Islet precursor cell (in vitro differentiated cells): ENCODE measurements around the gene CSH2.
"Not testable (repeated sequence)": the region's sequence is repeated elsewhere in the genome, so short reads cannot be mapped to it uniquely, and the experiment has no call there.

ENCODE experiments used
- DNase-seq: peaks from one replicate; pipeline ENCODE4 v3.0.0-alpha.2; 2018

CSH2 gene

DNA sequence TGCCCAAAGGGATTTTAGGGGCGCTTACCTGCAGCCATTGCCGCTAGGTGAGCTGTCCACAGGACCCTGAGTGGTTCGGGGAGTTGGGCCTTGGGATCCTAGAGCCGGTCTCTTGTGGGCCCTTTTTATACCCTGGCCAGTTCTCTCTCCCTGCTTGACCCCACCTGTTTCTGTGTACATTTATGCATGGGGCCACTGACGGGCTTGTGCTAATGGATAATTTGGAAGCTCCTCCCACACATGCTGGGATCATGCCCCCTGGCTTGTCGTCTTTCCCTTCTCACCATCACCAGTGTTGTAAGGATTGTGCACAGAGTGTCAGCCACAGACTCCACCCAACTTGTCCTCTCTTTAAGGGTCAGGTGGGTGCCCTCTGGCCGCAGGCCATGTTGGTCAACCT is at the start of gene CSH2:
Gene CSH2 (minus strand): TSS at position 101 of the 400 bp plus-strand sequence. CDS start 63 bp downstream, at position 38.
- not testable (repeated sequence) for DNase-seq

DNA sequence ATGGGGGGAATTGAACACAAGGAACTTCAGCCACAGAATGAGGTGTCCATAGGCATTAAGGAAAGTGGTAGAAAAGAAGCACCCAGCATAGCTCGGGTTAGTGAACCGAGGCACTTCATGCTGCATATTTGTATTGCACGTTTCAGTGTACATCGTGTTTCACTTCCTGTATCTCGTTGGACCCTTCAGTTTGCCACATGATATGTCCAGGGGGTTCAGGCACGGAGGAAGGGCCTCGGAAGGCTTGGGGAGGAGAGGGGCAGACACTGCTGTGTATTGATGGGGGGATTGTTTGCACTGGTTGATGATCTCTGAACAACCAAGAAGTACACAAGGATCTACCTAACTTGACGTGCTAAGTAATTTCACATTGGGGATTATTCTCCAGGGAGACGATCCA is 48.9 kb upstream of the CSH2 start:
- DNase-seq = not testable (repeated sequence)

DNA sequence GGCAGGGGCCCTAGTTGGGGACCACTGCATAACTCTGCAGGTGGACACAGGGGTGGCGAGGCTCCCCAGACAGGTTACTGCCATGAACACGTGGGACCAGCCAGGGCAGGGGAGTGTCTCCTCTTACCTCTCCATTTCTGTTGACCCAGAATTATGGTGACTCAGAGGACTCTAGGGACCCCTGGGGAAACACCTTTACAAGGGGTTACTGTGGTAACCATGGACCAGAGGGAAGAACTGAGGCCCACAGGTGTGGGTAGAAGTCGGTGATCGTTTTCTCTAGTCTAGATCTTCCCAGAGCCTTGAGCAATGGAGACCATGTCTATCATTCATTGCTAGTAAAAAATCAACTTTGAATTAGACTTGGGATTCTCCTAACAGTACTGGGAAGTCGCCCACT is 47.3 kb upstream of the CSH2 start:
- not testable (repeated sequence) for DNase-seq

DNA sequence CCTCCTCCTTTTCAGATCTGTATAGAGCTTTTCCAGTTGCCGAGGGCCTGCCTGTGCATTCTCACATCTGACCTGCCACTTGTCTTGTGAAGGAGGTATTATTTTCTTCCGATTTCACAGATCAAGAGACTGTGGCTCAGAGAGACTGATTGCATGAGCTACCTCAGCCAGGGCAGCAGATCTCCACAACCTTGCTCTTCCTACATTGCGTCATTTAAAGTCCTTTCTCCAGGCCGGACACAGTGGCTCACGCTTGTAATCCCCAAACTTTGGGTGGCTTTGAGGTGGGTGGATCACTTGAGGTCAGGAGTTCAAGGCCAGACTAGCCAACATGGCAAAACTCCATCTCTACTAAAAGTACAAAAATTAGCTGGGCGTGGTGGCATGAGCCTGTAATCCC is 46.6 kb upstream of the CSH2 start:
- DNase-seq = not testable (repeated sequence)

DNA sequence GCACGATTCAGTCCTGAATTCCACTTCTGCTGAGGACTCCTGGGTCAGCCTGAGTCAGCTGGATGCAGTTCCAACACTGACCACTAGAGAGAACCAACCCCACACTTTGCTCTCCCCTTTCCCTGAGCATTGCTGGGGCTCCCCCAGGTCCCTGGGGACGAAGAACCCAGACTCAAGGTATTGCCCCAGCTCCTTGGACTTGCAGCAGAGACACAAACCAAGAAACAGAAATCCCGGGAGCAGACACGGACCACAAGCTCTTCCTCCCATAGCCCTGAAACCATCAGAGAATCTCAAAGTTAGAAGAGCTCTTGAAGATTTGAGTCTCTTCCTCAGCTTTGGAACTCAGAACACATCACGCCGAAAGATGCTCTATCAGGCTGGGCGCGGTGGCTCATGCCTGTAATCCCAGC is 45.8 kb upstream of the CSH2 start:
- no peak for DNase-seq

DNA sequence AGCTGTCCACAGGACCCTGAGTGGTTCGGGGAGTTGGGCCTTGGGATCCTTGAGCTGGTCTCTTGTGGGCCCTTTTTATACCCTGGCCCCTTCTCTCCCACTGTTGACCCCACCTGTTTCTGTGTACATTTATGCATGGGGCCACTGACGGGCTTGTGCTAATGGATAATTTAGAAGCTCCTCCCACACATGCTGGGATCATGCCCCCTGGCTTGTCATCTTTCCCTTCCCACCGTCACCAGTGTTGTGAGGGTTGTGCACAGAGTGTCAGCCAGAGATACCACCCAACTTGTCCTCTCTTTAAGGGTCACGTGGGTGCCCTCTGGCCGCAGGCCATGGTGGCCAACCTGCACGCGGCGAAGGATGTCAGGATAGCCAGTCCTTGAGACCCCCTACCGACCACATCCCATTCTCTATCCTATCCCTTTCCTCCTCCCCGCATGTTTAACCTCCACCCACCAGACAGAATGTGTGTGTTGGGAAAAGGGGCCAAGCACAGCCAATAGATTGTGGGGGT is 45.4 kb upstream of the CSH2 start, which contains the start of gene GH1:
Gene GH1 (minus strand): TSS at position 51 of the 517 bp plus-strand sequence. CDS start 63 bp downstream, outside the sequence.
- DNase-seq = not testable (repeated sequence)

DNA sequence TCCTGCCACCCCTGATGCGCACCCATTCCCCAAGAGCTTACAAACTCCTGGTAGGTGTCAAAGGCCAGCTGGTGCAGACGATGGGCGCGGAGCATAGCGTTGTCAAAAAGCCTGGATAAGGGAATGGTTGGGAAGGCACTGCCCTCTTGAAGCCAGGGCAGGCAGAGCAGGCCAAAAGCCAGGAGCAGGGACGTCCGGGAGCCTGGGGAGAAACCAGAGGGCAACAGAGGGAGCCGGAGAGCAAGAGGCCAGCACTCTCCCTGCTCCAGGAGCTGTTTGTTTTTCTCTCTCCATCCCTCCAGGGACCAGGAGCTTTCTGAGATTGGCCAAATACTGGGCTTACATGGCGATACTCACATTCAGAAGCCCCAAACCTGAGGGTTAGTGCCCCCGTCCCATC is 44.8 kb upstream of the CSH2 start:
- DNase-seq = peak; percentile 83

DNA sequence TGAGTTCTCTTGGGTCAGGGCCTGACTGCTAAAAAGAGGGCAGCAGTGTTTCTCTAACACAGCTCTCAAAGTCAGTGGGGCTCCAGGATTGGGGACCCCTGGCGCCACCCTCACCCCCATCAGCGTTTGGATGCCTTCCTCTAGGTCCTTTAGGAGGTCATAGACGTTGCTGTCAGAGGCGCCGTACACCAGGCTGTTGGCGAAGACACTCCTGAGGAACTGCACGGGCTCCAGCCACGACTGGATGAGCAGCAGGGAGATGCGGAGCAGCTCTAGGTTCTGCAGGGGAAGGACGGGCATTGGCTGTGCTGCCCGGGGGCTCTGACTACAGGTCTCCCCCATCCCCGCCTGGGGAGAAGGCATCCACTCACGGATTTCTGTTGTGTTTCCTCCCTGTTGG is 44.2 kb upstream of the CSH2 start:
- peak; percentile 52 for DNase-seq

DNA sequence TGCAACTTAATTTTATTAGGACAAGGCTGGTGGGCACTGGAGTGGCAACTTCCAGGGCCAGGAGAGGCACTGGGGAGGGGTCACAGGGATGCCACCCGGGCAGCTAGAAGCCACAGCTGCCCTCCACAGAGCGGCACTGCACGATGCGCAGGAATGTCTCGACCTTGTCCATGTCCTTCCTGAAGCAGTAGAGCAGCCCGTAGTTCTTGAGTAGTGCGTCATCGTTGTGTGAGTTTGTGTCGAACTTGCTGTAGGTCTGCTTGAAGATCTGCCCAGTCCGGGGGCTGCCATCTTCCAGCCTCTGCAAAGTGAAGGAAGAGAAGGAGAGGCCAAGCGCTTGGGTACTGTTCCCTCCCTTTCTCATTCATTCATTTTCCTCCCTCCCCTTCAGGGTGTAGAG is 43.7 kb upstream of the CSH2 start:
- DNase-seq = peak; percentile 41

DNA sequence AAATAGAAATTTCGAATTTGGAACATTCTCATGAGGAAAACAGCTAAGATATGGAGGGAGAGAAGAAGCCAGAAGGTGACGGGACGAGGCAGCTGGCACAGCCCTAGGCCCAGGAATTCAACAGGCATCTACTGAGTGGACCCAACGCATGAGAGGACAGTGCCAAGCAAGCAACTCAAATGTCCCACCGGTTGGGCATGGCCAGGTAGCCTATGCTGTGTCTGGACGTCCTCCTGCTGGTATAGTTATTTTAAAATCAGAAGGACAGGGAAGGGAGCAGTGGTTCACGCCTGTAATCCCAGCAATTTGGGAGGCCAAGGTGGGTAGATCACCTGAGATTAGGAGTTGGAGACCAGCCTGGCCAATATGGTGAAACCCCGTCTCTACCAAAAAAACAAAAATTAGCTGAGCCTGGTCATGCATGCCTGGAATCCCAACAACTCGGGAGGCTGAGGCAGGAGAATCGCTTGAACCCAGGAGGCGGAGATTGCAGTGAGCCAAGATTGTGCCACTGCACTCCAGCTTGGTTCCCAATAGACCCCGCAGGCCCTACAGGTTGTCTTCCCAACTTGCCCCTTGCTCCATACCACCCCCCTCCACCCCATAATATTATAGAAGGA is 43.2 kb upstream of the CSH2 start:
- peak; percentile 36 for DNase-seq

DNA sequence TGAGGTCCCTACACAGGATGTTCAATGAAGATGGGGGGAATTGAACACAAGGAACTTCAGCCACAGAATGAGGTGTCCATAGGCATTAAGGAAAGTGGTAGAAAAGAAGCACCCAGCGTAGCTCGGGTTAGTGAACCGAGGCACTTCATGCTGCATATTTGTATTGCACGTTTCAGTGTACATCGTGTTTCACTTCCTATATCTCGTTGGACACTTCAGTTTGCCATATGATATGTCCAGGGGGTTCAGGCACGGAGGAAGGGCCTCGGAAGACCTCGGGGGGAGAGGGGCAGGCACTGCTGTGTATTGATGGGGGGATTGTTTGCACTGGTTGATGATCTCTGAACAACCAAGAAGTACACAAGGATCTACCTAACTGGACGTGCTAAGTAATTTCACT is 42.3 kb upstream of the CSH2 start:
- not testable (repeated sequence) for DNase-seq

DNA sequence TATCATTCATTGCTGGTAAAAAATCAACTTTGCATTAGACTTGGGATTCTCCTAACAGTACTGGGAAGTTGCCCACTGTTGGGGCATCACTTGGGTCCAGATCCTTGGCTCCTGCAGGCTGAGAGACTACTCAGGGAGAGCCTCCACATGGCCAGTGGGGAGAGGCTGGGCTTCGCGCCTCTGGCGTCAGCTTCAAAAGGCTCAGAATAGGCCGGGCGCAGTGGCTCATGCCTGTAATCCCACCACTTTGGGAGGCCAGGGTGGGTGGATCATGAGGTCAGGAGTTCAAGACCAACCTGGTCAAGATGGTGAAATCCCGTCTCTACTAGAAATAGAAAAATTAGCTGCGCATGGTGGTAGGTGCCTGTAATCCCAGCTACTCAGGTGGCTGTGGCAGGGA is 41.0 kb upstream of the CSH2 start:
- DNase-seq = peak; percentile 46

DNA sequence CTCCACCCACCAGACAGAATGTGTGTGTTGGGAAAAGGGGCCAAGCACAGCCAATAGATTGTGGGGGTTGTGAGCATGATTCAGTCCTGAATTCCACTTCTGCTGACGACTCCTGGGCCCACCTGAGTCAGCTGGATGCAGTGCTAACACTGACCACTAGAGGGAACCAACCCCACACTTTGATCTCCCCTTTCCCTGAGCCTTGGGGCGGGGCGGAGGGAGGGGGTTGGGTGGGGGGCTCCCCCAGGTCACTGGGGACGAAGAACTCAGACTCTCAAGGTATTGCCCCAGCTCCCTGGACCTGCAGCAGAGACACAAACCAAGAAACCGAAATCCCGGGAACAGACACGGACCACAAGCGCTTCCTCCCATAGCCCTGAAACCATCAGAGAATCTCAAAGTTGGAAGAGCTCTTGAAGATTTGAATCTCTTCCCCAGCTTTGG is 38.2 kb upstream of the CSH2 start:
- peak; percentile 77 for DNase-seq

DNA sequence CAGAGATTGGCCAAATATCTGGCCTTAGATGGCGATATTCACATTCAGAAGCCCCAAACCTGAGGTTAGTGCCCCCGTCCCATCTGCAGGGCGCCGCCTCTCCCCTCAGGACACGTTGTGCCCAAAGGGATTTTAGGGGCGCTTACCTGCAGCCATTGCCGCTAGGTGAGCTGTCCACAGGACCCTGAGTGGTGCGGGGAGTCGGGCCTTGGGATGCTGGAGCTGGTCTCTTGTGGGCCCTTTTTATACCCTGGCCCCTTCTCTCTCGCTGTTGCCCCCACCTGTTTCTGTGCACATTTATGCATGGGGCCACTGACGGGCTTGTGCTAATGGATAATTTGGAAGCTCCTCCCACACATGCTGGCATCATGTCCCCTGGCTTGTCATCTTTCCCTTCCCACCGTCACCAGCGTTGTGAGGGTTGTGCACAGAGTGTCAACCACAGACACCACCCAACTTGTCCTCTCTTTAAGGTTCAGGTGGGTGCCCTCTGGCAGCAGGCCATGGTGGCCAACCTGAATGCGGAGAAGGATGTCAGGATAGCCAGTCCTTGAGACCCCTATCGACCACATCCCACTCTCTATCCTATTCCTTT is 37.7 kb upstream of the CSH2 start, which contains the start of gene CSHL1:
Gene CSHL1 (minus strand): TSS at position 218 of the 595 bp plus-strand sequence. CDS start 62 bp downstream, at position 156.
- DNase-seq = peak; percentile 43

DNA sequence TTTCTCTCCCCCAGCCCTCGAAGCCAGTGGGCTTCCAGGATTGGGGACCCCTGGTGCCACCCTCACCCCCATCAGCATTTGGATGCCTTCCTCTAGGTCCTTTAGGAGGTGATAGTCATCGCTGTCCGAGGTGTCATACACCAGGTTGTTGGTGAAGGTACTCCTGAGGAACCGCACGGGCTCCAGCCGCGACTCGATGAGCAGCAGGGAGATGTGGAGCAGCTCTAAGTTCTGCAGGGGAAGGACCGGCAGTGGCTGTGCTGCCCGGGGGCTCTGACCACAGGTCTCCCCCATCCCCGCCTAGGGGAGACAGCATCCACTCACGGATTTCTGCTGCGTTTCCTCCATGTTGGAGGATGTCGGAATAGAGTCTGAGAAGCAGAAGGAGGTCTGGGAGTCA is 36.6 kb upstream of the CSH2 start:
- DNase-seq = peak; percentile 48

DNA sequence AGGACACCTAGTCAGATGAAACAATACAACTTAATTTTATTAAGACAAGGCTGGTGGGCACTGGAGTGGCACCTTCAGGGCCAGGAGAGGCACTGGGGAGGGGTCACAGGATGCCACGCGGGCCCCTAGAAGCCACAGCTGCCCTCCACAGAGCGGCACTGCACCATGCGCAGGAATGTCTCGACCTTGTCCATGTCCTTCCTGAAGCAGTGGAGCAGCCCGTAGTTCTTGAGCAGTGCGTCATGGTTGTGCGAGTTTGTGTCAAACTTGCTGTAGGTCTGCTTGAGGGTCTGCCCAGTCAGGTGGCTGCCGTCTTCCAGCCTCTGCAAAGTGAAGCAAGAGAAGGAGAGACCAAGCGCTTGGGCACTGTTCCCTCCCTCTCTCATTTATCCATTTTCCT is 36.1 kb upstream of the CSH2 start:
- DNase-seq = not testable (repeated sequence)

DNA sequence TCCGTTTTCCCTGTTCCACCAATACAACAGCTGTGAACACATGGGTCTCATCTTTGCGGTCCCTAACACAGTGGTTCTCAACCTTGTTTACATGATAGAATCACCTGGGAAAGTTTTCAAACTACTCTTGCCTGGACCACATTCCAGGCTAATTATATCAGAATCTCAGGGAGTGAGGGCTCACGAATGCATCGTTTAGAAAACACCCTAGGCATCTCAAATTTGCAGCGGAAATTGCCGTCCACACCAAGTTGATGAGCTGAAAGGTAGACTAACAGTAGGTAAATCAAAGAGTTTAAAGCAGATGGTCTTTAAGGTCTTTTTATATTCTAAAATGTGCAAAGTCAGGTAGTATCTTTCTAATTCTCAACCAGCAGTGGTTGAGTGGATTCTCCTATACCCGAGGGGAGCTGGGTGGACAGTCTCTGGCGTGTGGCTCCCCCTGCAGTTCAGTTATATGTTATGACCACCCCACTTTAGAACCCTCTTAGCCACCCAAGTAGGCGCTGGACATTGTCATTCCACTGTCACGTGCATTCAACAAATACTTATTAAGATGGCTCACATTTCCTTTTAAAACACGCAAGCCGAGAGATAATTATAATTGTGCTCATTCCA is 33.8 kb upstream of the CSH2 start:
- peak; percentile 60 for DNase-seq

DNA sequence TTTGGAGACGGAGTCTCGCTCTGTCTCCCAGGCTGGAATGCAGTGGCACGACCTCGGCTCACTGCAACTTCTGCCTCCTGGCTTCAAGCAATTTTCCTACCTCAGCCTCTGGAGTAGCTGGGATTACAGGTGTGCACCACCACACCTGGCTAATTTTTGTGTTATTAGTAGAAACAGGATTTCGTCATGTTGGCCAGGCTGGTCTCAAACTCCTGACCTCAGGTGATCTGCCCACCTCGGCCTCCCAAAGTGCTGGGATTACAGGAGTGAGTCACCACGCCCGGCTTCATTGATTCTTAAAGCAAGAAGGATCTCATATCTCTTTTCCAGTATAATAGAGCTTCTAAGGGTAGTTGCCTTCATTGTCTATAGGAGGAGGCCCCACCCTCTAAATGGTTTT is 31.3 kb upstream of the CSH2 start:
- not testable (repeated sequence) for DNase-seq

DNA sequence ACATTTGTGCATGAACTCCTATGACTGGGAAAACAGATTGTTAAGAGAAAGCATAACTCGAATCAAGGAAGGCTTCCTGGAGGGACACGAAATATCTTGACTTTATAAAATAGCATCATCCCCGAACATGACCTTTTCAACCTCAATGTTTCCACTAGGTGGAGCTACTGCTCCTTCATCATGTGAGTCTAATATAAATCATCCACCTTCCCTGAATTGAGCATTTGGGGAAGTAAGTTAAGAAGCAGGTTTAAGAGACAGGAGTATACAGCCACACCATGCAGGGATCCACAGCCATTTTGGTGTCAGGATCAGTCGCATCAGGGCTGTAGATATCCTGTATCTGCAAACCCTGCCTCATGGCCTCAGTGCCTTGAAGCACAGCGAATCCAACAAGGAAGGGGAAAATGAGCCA is 30.3 kb upstream of the CSH2 start:
- not testable (repeated sequence) for DNase-seq

DNA sequence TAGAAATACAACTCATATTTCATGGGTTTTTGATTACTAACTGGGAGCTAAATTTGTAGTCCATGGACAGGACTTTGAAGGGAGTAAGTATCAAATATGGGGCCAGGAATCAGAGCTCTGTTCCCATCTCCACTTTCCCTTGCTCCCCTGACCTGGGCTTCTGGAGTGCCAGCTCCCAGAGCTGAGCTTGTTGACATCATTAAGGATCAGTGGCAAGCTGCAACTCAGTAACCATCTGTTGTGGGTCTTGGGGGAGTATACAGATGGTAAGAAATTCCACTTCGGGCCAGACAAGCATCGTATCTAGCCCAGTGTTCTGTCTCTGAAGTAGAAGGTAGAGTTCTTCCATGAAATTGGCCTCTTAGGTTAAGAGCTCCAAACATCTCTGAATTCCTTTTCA is 28.5 kb upstream of the CSH2 start:
- DNase-seq = not testable (repeated sequence)

DNA sequence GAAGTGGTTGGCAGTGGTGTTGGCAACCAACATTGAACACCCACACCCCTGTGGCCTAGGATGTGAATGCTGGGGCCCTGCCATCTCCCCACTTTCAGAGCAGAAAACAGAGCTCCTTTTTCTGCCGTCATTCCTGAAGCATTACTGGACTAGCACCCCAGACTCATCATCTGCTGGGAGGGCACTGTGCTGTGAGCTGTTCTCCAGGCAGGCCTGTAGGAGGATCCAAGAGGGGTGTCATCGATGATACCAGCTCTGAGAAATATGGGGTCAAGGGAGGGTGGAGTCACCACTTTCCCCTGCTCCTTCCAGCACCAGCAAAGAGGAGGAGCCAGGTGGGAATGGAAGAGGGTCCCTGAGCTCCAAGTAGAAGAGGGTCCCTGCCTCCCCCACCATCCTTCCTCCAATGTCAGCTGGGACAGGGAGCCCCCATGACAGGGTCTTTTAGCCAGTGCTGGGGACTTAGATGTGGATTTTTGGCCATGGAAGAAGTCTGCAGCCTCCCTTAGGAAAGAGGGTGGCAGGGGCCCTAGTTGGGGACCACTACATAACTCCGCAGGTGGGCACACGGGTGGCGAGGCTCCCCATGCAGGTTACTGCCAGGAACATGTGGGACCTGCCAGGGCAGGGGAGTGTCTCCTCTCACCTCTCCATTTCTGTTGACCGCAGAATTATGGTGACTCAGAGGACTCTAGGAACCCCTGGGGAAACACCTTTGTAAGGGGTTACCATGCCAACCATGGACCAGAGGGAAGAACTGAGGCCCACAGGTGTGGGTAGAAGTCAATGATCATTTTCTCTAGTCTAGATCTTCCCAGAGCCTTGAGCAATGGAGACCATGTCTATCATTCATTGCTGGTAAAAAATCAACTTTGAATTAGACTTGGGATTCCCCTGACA is 25.7 kb upstream of the CSH2 start:
- not testable (repeated sequence) for DNase-seq

DNA sequence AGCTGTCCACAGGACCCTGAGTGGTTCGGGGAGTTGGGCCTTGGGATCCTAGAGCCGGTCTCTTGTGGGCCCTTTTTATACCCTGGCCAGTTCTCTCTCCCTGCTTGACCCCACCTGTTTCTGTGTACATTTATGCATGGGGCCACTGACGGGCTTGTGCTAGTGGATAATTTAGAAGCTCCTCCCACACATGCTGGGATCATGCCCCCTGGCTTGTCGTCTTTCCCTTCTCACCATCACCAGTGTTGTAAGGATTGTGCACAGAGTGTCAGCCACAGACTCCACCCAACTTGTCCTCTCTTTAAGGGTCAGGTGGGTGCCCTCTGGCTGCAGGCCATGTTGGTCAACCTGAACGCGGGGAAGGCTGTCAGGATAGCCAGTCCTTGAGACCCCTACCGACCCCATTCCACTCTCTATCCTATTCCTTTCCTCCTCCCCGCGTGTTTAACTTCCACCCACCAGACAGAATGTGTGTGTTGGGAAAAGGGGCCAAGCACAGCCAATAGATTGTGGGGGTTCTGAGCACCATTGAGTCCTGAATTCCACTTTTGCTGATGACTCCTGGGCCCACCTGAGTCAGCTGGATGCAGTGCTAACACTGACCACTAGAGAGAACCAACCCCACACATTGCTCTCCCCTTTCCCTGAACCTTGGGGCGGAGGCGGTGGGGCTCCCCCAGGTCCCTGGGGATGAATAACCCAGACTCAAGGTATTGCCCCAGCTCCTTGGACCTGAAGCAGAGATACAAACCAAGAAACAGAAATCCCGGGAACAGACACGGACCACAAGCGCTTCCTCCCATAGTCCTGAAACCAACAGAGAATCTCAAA is 23.3 kb upstream of the CSH2 start, which contains the start of gene CSH1:
Gene CSH1 (minus strand): TSS at position 51 of the 831 bp plus-strand sequence. CDS start 63 bp downstream, outside the sequence.
- not testable (repeated sequence) for DNase-seq
